ENCODE results near the gene ARHGAP25. TPM values are rescaled to one million over a fixed set of nuclear protein-coding genes. Genes with fewer than 3 reads are reported as not detected.

Gene ARHGAP25
- total RNA-seq, 2 experiments from 2014 or later: 18.6 to 43.8 TPM

DNA sequence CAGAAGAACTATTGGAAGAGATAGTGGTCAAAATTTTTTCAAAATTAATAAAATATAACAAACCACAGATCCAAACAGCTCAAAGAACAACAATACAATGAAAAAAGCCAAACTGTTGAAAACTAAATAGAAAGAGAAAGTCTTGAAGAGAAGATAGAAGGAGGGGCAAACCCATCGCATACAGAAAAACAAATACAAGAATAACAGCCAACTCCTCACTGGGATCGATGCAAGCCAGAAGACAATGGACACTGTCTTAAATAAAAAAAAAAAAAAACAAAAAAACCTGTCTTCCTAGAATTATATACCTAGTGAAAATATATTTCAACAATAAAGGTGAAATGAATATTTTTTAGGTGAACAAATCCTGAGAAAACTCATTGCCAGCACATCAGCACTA is 34.1 kb upstream of the ARHGAP25 start:
- Histone ChIP-seq H3K4me3 (ENCODE audit: low read depth, low read length, poor library complexity, severe bottlenecking) (no peak overlapping the region), H3K9me3 (ENCODE audit: low read length) (peaks cover 33% of the 10 kb centered on the region; the same call in 1 of the 2 replicates), H3K36me3 (ENCODE audit: insufficient read depth, low read length) (no peaks in the 10 kb centered on the region; the same call in 1 of the 2 replicates), H4K20me1 (ENCODE audit: insufficient read depth, low read length) (no peaks in the 10 kb centered on the region), H3K9me2 (ENCODE audit: insufficient read depth, low read length) (no peaks in the 10 kb centered on the region), H3K79me2 (ENCODE audit: insufficient read depth, low read depth, low read length) (no peaks in the 10 kb centered on the region), H3K4me1 (ENCODE audit: insufficient read depth, low read length, poor library complexity, severe bottlenecking) (peaks cover 8% of the 10 kb centered on the region), H2AFZ (ENCODE audit: low read length) (no peak overlapping the region), H3K4me2 (ENCODE audit: low read length) (no peak overlapping the region), H3K27ac (ENCODE audit: low read depth, low read length, poor library complexity, severe bottlenecking) (no peak overlapping the region)
- intact Hi-C loops (cut with micrococcal nuclease; ENCODE audit: unreplicated experiment): no loop called here
- ChIA-PET CTCF (ENCODE audit: unreplicated experiment) (no interaction called here), POLR2A (interaction anchor here (0.7 to 2.1 kb wide), 4 partner anchors 9 to 264 kb away, joined by 5 to 9 read pairs (median 6); no protein-coding TSS in a partner anchor)
- no peak for DNase-seq (ENCODE audit: low spot score)
- TF ChIP-seq, protein P1, sequence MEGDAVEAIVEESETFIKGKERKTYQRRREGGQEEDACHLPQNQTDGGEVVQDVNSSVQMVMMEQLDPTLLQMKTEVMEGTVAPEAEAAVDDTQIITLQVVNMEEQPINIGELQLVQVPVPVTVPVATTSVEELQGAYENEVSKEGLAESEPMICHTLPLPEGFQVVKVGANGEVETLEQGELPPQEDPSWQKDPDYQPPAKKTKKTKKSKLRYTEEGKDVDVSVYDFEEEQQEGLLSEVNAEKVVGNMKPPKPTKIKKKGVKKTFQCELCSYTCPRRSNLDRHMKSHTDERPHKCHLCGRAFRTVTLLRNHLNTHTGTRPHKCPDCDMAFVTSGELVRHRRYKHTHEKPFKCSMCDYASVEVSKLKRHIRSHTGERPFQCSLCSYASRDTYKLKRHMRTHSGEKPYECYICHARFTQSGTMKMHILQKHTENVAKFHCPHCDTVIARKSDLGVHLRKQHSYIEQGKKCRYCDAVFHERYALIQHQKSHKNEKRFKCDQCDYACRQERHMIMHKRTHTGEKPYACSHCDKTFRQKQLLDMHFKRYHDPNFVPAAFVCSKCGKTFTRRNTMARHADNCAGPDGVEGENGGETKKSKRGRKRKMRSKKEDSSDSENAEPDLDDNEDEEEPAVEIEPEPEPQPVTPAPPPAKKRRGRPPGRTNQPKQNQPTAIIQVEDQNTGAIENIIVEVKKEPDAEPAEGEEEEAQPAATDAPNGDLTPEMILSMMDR (conservative IDR thresholded peaks at IDR 0.05; ENCODE audit: low read length): no peak
- TF ChIP-seq EZH2phosphoT487 (IDR thresholded peaks at IDR 0.05; ENCODE audit: borderline replicate concordance, low read depth, low read length): no peak
- BruUV-seq (replicated peaks): no TSS peak

DNA sequence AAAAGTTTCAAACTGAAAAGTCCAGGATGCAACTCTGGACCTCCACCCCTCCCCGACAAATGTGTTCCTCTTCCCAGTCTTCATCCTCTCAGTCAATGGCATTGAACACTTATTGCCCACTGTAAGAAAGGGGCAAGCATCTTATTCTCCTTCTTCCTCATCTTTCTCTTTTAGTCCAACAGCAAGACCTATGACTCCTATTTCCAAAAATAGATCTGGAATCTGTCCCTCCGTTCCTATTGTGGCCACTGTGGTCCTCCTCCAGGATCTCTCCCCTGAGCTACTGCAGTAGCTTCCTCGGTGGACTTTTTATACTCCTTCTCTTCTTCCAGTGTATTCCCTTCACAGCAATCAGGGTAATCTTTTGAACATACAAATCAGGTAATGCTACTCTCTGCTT is 28.0 kb upstream of the ARHGAP25 start:
- intact Hi-C loops (cut with micrococcal nuclease; ENCODE audit: unreplicated experiment): no loop called here
- no peak overlapping the region for H3K4me3 ChIP-seq (ENCODE audit: low read depth, low read length, poor library complexity, severe bottlenecking)
- no peak for TF ChIP-seq EZH2phosphoT487 (IDR thresholded peaks at IDR 0.05; ENCODE audit: borderline replicate concordance, low read depth, low read length)
- TF ChIP-seq, protein P1 (conservative IDR thresholded peaks at IDR 0.05; ENCODE audit: low read length): no peak
- no peaks in the 10 kb centered on the region for H3K36me3 ChIP-seq (ENCODE audit: insufficient read depth, low read length)
- ChIA-PET CTCF (ENCODE audit: unreplicated experiment) (no interaction called here), POLR2A (no interaction called here)
- no TSS peak for BruUV-seq (replicated peaks)
- H3K4me2 ChIP-seq (ENCODE audit: low read length): no peak overlapping the region
- no peak overlapping the region for H3K27ac ChIP-seq (ENCODE audit: low read depth, low read length, poor library complexity, severe bottlenecking)
- H3K9me2 ChIP-seq (ENCODE audit: insufficient read depth, low read length): no peaks in the 10 kb centered on the region
- peaks cover 18% of the 10 kb centered on the region for H3K4me1 ChIP-seq (ENCODE audit: insufficient read depth, low read length, poor library complexity, severe bottlenecking)
- no peaks in the 10 kb centered on the region for H4K20me1 ChIP-seq (ENCODE audit: insufficient read depth, low read length)
- H2AFZ ChIP-seq (ENCODE audit: low read length): no peak overlapping the region
- no peaks in the 10 kb centered on the region; the same call in 1 of the 2 replicates for H3K9me3 ChIP-seq (ENCODE audit: low read length)
- no peak for DNase-seq (ENCODE audit: low spot score)
- H3K79me2 ChIP-seq (ENCODE audit: insufficient read depth, low read depth, low read length): no peaks in the 10 kb centered on the region

DNA sequence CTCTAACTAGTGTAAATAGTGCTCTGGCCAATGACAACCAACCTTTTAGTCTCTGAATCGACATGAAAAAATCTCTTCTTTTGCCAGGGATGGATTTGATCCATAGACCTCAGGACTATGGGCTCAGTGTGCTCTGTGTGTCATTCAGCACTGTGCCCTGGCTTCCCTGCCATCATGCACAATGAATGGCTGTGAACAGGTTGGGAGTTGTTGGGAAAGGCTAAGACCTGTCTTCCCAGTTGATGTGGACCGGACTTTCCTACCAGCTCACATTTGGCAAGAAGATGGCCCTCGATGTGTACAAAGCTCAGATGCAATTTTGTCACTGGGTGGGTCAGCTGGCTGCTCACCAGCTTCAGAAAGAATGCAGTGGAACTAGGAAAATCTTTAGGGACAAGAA is 26.0 kb upstream of the ARHGAP25 start:
- 0 out of 2 replicates have a peak overlapping the region, but pooled peaks have one; percentile 85 for H2AFZ ChIP-seq (ENCODE audit: low read length)
- intact Hi-C loops (cut with micrococcal nuclease; ENCODE audit: unreplicated experiment): loop anchor here (1.0 to 2.0 kb wide), 3 partner anchors 128 to 217 kb away; no protein-coding TSS in a partner anchor
- no peaks in the 10 kb centered on the region for H4K20me1 ChIP-seq (ENCODE audit: insufficient read depth, low read length)
- H3K36me3 ChIP-seq (ENCODE audit: insufficient read depth, low read length): no peaks in the 10 kb centered on the region
- no peak overlapping the region for H3K4me3 ChIP-seq (ENCODE audit: low read depth, low read length, poor library complexity, severe bottlenecking)
- BruUV-seq (replicated peaks): no TSS peak
- no peaks in the 10 kb centered on the region for H3K9me2 ChIP-seq (ENCODE audit: insufficient read depth, low read length)
- peaks cover 18% of the 10 kb centered on the region for H3K4me1 ChIP-seq (ENCODE audit: insufficient read depth, low read length, poor library complexity, severe bottlenecking)
- H3K9me3 ChIP-seq (ENCODE audit: low read length): no peaks in the 10 kb centered on the region
- DNase-seq (ENCODE audit: low spot score): no peak
- POLR2A ChIA-PET: interaction anchor here (0.6 to 3.6 kb wide), 16 partner anchors 9 to 221 kb away, joined by 3 to 15 read pairs (median 3); no protein-coding TSS in a partner anchor
- H3K79me2 ChIP-seq (ENCODE audit: insufficient read depth, low read depth, low read length): no peaks in the 10 kb centered on the region
- TF ChIP-seq EZH2phosphoT487 (IDR thresholded peaks at IDR 0.05; ENCODE audit: borderline replicate concordance, low read depth, low read length): no peak
- TF ChIP-seq, protein P1 (conservative IDR thresholded peaks at IDR 0.05; ENCODE audit: low read length): no peak
- H3K27ac ChIP-seq (ENCODE audit: low read depth, low read length, poor library complexity, severe bottlenecking): no peak overlapping the region
- no peak overlapping the region for H3K4me2 ChIP-seq (ENCODE audit: low read length)
- CTCF ChIA-PET (ENCODE audit: unreplicated experiment): interaction anchor here (0.7 to 1.7 kb wide), 9 partner anchors 18 to 245 kb away, joined by 3 to 8 read pairs (median 4); no protein-coding TSS in a partner anchor
